GM10847 (cell line): ENCODE measurements around the gene ADAP1.

Experiments used
- POLR2A ChIP-seq: IDR thresholded peaks from 2 replicates; pipeline ENCODE4 v1.6.1; 2011; ENCODE audit not compliant: insufficient read length; ENCODE audit errors: extremely low read depth

ADAP1 gene

GRCh38 chr7:979886-980571 lies 25.5 kb upstream of the ADAP1 start:
- no peak for TF ChIP-seq POLR2A

- TF ChIP-seq POLR2A, result no peak
These were observed 24.7 kb upstream of the ADAP1 start for GRCh38 chr7:979151-979550.

GRCh38 chr7:978416-979091 lies 24.1 kb upstream of the ADAP1 start:
- TF ChIP-seq POLR2A, result no peak

- TF ChIP-seq POLR2A, result no peak
These were observed 23.5 kb upstream of the ADAP1 start for GRCh38 chr7:978049-978346.

GRCh38 chr7:977326-978048 lies 23.0 kb upstream of the ADAP1 start:
- no peak for TF ChIP-seq POLR2A

- TF ChIP-seq POLR2A, result no peak
These were observed 22.4 kb upstream of the ADAP1 start for GRCh38 chr7:976901-977325.

GRCh38 chr7:975702-976473 lies 21.4 kb upstream of the ADAP1 start:
- no peak for TF ChIP-seq POLR2A

- TF ChIP-seq POLR2A, result peak; percentile 76
These were observed 20.6 kb upstream of the ADAP1 start, which contains the start of gene COX19 for GRCh38 chr7:974820-975681. Gene COX19, minus strand, starts transcription at chr7:975549. Its CDS starts 40 bp downstream, at chr7:975509.

- no peak for TF ChIP-seq POLR2A
These were observed 19.7 kb upstream of the ADAP1 start for GRCh38 chr7:974172-974571.

- no peak for TF ChIP-seq POLR2A
These were observed 18.8 kb upstream of the ADAP1 start for GRCh38 chr7:973312-973711.

- no peak for TF ChIP-seq POLR2A
These were observed 18.3 kb upstream of the ADAP1 start for GRCh38 chr7:972676-973309.

- no peak for TF ChIP-seq POLR2A
These were observed 17.6 kb upstream of the ADAP1 start for GRCh38 chr7:972110-972509.

GRCh38 chr7:970744-971143 lies 16.3 kb upstream of the ADAP1 start:
- TF ChIP-seq POLR2A, result no peak

- TF ChIP-seq POLR2A, result no peak
These were observed 14.9 kb upstream of the ADAP1 start for GRCh38 chr7:969403-969802.
